NCI-H187 treated with DMSO at 0.1 percent for 48 hours (cell line): Measurements from ENCODE around the gene MBD6.
"Not testable (repeated sequence)": the region's sequence is repeated elsewhere in the genome, so short reads cannot be mapped to it uniquely, and the experiment has no call there.

Experiments
- DNase-seq: peaks from one replicate; lab custom pipeline; 2025; lab: John Stamatoyannopoulos, UW

MBD6 gene

GRCh38 chr12:57515934-57516541 is 6.6 kb upstream of the MBD6 start:
- no peak for DNase-seq

GRCh38 chr12:57516617-57517153 is 5.9 kb upstream of the MBD6 start:
- no peak for DNase-seq

- no peak for DNase-seq
Measured at GRCh38 chr12:57517187-57517586, 5.4 kb upstream of the MBD6 start.

DNA sequence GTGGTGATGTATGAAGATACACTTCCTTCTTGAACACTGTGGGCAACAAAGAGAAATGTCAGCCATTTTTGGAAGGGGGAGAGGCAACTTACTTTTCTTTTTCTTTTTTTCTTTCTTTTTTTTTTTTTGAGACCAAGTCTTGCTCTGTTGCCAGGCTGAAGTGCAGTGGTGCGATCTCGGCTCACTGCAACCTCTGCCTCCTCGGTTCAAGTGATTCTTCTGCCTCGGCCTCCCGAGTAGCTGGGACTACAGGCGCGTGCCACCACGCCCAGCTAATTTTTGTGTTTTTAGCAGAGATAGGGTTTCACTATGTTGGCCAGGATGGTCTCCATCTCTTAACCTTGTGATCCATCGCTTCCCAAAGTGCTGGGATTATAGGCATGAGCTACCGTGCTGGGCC is 4.9 kb upstream of the MBD6 start:
- DNase-seq = not testable (repeated sequence)

DNA sequence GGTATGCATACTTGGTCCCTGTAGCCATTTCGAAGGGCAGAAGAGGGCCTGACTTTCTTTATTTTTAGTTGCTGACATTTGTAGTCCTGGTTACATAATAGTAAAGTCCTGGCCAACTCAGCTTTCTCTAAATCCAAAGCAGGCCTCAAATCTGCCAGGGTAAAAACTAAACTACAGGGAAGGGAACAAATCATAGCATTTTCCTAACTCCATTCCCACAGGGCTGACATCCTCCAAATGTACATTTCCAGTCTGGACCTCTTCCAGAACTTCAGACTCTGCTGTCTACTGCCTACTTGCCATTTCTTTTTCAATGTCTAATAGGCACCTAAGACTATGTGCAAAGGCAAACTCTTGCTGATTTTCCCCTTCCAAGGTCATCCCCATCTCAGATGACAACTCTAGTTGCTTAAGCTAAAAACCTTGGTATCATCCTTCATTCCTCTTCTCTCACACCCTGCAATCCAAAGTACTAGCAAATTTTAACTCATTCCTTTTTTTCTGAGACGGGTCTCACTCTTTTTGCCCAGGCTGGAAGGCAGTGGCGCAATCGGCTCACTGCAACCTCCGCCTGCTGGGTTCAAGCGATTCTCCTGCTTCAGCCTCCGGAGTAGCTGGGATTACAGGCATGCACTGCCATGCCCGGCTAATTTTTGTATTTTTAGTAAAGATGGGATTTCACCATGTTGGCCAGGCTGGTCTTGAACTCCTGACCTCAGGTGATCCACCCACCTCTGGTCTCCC is 4.3 kb upstream of the MBD6 start:
- no peak for DNase-seq

DNA sequence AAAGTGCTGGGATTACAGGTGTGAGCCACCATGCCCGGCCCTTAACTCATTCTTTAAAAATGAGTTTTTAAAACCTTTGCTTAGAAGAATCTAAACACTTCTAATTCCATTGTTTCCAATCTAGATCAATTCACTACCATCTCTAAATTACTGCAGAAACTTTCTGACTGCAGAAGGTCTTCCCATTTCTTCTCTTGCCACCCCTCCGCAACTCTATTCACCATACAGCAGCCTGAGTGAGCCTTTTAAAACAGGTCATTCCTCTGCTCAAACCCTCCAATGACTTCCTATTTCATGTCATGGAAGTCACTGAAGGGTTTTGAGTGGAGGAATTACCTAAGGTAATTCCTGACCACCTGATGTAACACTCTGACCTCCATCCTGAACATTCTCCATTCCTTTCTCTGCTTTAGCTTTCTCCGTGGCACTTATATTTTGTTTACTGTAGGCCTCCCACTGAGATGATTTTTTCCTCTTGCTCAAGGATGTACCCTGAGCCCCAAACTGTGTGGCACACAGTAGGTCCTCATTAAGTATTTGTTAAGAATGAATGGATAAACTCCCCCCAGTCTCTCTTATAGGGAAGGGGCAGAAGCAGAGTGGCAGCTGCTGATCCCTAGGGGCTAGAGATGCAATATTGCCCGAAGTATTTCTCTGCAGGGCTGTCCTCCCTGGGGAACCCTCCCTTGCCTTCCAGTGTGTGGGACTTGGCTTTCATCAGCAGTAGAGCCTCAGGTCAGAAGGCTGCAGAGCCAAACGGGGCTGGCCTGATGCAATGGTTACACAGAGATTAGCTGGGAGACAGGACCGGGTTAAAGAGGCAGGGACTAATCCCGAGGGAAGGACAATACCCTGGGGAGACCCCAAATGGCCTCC is 3.5 kb upstream of the MBD6 start:
- DNase-seq = no peak

- no peak for DNase-seq
Measured at GRCh38 chr12:57519796-57520052, 2.9 kb upstream of the MBD6 start.

DNA sequence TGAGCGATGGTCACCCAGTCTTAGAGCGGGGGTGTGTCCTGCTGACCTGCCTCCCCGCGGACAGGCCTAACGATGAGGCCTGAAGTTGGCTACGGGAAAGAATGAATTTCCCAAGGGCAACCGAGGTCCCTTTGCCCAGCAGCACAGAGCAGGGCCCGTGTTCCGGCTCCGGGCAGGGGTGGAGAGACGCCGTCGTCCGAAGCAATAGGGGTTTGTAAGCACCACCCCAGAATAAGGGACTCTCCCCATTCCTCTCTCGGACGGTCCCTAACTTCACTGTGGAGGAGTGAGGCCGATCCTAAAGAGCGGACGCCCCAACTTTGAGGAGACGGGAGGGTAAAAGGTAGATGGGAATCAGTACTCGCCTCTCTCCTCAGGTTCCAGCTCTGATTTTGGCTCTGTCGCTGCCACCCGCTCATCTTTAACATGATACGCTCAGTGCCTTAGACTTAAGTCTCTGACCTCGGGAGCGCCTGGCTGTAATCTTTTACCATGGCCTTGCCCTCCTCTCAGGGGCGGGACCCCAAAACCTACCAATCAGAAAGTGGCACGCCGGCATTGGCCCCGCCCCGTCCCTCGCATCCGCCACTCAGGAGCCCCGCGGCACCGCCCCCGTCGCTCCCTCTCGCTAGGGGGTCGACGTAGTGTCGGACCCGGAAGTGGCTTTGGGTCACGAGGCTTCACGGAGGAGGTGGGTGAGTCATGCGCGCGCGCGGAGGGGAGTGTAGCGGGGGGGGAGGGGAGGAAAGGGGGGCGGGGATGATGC is 2.4 kb upstream of the MBD6 start, which contains the start of gene DDIT3:
Gene DDIT3, minus strand, starts transcription at position 462 of the 766 bp plus-strand sequence. CDS start 3,108 bp downstream, outside the sequence.
- DNase-seq = peak; percentile 92

DNA sequence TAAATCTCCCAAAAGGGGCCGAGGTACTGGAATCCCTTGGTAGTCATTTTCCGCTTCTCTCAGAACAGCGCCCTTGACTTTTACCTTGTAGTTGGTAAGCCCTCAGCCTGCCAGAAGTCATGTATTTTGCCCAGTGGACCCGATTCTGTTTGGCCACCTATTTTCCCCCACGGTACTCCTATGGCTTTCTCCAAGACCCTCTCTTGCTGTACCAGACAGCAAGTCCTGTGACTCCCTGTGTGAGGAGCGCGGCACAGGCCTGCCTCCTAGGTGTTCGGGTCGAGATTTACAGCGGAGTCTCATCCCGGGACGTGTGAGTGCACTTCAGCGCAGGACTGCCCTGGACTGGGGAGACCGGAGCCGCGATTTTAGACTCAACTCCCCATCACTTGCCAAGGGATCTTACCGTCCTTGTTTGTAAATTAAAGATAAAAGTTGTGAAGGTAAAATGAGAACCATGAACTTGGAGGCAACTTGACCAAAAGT is 1.1 kb upstream of the MBD6 start:
- no peak for DNase-seq

- DNase-seq = no peak
Measured at GRCh38 chr12:57522887-57523705, 472 bp downstream of the MBD6 start.

DNA sequence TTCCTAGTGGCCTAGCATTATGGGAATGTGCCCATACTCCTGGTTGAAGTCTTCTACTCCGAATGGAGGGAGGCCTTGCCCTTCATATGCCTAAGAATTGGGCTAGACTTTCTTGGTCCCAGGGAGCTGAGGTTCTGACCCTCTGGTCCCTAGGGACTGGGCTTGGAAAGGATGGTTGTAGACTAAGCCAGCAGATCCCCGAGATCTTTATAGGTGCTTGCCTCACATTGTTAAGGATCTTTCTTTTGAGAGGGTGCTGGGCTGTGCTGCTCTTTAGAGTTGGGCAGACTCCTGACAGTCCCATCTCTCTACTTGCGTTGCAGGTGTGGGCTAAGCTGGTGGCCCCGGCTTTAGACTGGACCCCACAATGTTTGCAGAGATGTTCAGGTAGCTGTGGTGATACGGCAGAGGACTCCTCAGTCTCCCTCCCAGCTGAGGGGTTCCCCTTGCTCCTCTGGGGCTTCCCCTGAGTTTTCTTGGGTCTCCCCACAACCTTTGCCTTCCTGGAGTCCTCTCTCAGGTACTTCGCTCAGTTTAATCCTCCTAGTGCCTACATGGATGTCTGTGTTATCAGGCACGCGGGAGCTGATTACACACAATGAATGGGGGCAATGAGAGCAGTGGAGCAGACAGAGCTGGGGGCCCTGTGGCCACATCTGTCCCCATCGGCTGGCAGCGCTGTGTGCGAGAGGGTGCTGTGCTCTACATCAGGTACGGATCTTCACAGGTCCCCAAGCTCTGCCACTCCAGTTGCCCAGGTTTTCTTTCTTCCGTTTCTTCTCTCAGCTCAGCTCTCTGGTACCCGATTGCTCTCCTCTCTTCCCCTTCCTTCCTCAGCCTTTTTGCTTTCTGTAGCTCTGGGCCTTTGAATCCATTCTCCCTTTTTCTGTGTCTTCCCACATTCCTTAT is 1.3 kb downstream of the MBD6 start:
- DNase-seq = no peak

GRCh38 chr12:57524814-57525614 is 2.4 kb downstream of the MBD6 start:
- DNase-seq = no peak

DNA sequence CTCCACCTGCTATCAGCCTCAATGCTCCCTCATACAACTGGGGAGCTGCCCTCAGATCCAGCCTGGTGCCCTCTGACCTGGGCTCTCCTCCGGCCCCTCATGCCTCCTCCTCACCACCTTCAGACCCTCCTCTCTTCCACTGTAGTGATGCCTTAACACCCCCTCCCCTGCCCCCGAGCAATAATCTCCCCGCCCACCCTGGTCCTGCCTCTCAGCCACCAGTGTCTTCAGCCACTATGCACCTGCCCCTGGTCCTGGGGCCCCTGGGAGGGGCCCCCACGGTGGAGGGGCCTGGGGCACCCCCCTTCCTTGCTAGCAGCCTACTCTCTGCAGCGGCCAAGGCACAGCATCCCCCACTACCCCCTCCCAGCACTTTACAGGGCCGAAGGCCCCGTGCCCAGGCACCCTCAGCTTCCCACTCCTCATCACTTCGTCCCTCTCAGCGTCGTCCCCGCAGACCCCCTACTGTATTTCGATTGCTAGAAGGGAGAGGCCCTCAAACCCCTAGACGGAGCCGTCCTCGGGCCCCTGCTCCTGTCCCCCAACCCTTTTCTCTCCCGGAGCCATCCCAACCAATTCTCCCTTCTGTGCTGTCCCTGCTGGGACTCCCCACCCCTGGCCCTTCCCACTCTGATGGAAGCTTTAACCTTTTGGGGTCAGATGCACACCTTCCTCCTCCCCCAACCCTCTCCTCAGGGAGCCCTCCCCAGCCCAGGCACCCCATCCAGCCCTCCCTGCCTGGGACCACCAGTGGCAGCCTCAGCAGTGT is 3.2 kb downstream of the MBD6 start:
- DNase-seq = no peak

DNA sequence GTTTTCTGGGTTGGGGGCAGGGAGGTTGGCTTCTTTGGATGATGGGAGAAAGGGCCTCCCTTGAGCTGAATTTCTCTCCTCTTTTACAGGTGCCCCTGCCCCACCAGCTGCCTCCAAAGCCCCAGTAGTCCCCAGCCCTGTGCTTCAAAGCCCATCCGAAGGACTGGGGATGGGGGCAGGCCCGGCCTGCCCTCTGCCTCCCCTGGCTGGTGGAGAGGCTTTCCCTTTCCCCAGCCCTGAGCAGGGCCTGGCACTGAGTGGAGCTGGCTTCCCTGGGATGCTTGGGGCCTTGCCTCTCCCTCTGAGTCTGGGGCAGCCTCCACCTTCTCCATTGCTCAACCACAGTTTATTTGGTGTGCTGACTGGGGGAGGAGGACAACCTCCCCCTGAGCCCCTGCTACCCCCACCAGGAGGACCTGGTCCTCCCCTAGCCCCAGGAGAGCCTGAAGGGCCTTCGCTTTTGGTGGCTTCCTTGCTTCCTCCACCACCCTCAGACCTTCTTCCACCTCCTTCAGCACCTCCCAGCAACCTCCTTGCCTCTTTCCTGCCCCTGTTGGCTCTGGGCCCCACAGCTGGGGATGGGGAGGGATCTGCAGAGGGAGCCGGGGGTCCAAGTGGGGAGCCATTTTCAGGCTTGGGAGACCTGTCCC is 4.0 kb downstream of the MBD6 start:
- no peak for DNase-seq

DNA sequence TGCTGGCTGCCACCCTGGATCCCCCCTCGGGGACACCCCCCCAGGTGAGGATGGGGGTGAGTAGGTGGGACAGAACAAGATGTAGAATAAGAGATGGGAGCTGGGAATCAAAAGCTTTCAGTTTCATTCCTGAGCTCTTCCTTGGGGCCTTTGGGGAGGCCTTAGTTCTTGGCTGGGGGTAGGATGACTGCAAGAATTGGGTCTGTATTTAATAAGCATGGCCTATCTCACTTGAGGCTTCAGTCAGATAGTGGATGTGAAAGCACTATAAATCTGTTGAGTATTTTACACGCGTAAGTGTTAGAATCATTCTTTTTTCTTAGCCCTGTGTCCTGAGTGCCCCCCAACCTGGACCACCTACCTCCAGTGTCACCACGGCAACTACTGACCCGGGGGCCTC is 4.6 kb downstream of the MBD6 start:
- no peak for DNase-seq

- DNase-seq = no peak
Measured at GRCh38 chr12:57528176-57528575, 5.6 kb downstream of the MBD6 start.

DNA sequence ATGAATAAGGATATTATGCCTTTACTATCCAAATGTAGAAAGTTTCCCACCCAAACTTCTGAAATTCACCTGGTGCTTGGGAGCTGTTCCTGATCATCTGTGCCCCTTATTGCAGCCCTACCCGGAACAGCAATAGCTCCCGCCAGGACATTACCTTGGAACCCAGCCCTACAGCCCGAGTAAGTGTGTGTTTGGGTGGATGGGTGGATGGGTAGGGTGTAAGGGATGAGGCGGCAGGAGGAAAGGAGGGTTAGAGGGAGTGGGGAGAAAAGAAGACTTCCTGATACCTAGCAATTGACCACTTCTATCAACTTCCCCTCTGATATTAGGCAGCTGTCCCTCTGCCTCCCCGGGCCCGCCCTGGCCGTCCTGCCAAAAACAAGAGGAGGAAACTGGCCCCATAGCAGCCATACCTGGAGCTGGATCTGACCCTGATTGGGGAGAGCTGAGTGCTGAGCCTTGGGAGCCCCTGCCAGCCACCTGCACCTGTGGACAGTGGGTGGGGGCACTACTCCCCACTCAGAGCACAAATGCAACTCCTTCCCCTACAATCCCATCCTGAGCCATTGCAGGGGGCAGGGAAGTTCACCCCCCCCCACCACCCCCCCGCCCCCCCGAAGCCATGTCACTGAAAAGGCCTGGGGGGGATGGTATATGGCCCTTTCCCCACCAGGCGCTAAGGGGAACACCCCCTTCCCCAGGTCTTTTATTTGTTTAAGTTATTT is 6.4 kb downstream of the MBD6 start:
- no peak for DNase-seq
